PFSK-1 (cell line): ENCODE results near the gene PHOSPHO2.

Source experiments
- FOXP2 ChIP-seq: optimal IDR thresholded peaks from 2 replicates; pipeline ENCODE3; 2011; ENCODE audit warnings: borderline replicate concordance, control low read depth, inconsistent platforms; ENCODE audit not compliant: insufficient read depth; ENCODE audit errors: extremely low read length, extremely low read depth
- POLR2AphosphoS5 ChIP-seq: IDR thresholded peaks from 2 replicates; pipeline ENCODE4 v1.6.1; 2012; ENCODE audit warnings: low read depth, mild to moderate bottlenecking, control low read depth, low read length, moderate library complexity
- SIN3A ChIP-seq: IDR thresholded peaks from 2 replicates; pipeline ENCODE4 v1.6.1; 2012; ENCODE audit warnings: mild to moderate bottlenecking, low read length, moderate library complexity, borderline replicate concordance; ENCODE audit not compliant: insufficient read depth
- TAF1 ChIP-seq: IDR thresholded peaks from 2 replicates; pipeline ENCODE4 v1.6.1; 2012; ENCODE audit warnings: low read length, control low read depth, borderline replicate concordance; ENCODE audit not compliant: insufficient read depth
- TF ChIP-seq, protein P1 (sequence below), 2 experiments: IDR thresholded peaks; 2 replicates each; pipeline versions ENCODE4 v1.6.1 to v1.8.0; 2011 to 2012; ENCODE audit warnings: low read depth in 2 of 2, low read length in 2 of 2, control low read depth in 1 of 2, inconsistent platforms in 1 of 2, mild to moderate bottlenecking in 1 of 2, moderate library complexity in 1 of 2; ENCODE audit not compliant: insufficient read depth in 1 of 2

Gene PHOSPHO2

GRCh38 chr2:169656164-169656563 is 38.1 kb upstream of the PHOSPHO2 start:
- TF ChIP-seq POLR2AphosphoS5 (no peak), TAF1 (no peak), FOXP2 (no peak), SIN3A (no peak)
- TF ChIP-seq, protein P1, sequence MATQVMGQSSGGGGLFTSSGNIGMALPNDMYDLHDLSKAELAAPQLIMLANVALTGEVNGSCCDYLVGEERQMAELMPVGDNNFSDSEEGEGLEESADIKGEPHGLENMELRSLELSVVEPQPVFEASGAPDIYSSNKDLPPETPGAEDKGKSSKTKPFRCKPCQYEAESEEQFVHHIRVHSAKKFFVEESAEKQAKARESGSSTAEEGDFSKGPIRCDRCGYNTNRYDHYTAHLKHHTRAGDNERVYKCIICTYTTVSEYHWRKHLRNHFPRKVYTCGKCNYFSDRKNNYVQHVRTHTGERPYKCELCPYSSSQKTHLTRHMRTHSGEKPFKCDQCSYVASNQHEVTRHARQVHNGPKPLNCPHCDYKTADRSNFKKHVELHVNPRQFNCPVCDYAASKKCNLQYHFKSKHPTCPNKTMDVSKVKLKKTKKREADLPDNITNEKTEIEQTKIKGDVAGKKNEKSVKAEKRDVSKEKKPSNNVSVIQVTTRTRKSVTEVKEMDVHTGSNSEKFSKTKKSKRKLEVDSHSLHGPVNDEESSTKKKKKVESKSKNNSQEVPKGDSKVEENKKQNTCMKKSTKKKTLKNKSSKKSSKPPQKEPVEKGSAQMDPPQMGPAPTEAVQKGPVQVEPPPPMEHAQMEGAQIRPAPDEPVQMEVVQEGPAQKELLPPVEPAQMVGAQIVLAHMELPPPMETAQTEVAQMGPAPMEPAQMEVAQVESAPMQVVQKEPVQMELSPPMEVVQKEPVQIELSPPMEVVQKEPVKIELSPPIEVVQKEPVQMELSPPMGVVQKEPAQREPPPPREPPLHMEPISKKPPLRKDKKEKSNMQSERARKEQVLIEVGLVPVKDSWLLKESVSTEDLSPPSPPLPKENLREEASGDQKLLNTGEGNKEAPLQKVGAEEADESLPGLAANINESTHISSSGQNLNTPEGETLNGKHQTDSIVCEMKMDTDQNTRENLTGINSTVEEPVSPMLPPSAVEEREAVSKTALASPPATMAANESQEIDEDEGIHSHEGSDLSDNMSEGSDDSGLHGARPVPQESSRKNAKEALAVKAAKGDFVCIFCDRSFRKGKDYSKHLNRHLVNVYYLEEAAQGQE (IDR thresholded peaks at IDR 0.05; ENCODE audit: insufficient read depth in 1 of 2, low read depth in 2 of 2, low read length in 2 of 2), result no peak

GRCh38 chr2:169658877-169659276 is 35.4 kb upstream of the PHOSPHO2 start:
- TF ChIP-seq, protein P1 (IDR thresholded peaks at IDR 0.05; ENCODE audit: insufficient read depth in 1 of 2, low read depth in 2 of 2, low read length in 2 of 2), result no peak
- TF ChIP-seq POLR2AphosphoS5 (no peak), SIN3A (no peak), TAF1 (no peak), FOXP2 (no peak)

- TF ChIP-seq FOXP2 (no peak), POLR2AphosphoS5 (no peak), TAF1 (no peak), SIN3A (no peak)
- TF ChIP-seq, protein P1 (IDR thresholded peaks at IDR 0.05; ENCODE audit: insufficient read depth in 1 of 2, low read depth in 2 of 2, low read length in 2 of 2), result no peak
Observed at GRCh38 chr2:169659320-169659719, 34.9 kb upstream of the PHOSPHO2 start.

DNA sequence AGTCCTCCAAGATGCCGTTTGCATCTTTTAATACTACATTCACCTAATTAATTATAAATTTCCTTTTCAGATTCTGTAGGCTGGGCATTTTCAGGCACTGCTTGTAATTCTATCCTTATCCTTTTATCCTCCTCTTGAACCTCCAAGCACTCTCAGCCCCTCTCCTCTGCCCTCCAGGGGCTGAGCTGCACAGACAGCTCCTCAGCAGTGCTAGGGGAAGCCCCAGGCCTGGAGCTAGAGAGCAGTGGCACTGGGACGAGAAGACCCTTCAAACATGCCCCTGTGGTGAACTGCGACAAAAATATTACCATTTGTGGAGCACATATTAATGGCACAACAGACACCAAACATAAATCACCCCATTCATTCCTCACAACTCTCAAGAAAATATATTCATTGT is 33.0 kb upstream of the PHOSPHO2 start:
- TF ChIP-seq POLR2AphosphoS5 (no peak), SIN3A (no peak), TAF1 (no peak), FOXP2 (no peak)
- TF ChIP-seq, protein P1 (IDR thresholded peaks at IDR 0.05; ENCODE audit: insufficient read depth in 1 of 2, low read depth in 2 of 2, low read length in 2 of 2), result no peak

DNA sequence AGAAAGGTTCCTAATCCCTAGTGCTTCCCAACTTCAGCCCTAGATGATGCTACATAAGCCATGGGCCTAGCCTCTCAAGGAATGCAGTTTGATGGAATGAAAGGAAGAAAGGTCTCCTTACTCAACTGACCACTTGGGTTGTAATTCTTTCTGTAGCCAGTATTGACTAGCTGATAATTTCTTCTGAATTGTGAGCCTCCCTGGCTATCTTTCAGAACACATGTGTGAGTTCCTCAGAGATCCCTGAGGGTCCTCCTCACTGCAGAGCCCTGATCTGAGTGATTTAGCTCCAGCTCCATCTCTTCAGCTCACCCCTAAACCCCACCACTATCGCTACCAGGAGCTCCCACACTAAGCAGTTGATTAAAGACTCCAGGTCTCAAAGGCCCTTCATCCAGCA is 31.5 kb upstream of the PHOSPHO2 start:
- TF ChIP-seq, protein P1 (IDR thresholded peaks at IDR 0.05; ENCODE audit: insufficient read depth in 1 of 2, low read depth in 2 of 2, low read length in 2 of 2), result no peak
- TF ChIP-seq TAF1 (no peak), FOXP2 (no peak), POLR2AphosphoS5 (no peak), SIN3A (no peak)
